K562 (cell line): Measurements from ENCODE around the gene CHAF1A. TPM values are rescaled to one million over a fixed set of nuclear protein-coding genes. Genes with fewer than 3 reads are reported as not detected.

Experiments
- CCNT2 ChIP-seq: IDR thresholded peaks from 2 replicates; pipeline ENCODE4 v1.6.1; 2011; ENCODE audit warnings: borderline replicate concordance, low read depth, mild to moderate bottlenecking, moderate library complexity, mixed read lengths, low read length; ENCODE audit not compliant: insufficient read length; ENCODE audit errors: extremely low read depth
- FOXM1 ChIP-seq, 2 experiments: fragments of 450-650 bp in 1 of 2; sonication (generic) in 1 of 2; formaldehyde crosslinking in 1 of 2; IDR thresholded peaks; 2 replicates each; pipeline versions ENCODE4 v1.6.1 to v1.9.0; 2017 to 2022; ENCODE audit warnings: low read depth in 2 of 2, mild to moderate bottlenecking in 2 of 2, missing genetic modification reagents in 1 of 2, moderate library complexity in 1 of 2
- MAZ ChIP-seq, 2 experiments: fragments of 450-650 bp in 1 of 2; sonication (generic) in 1 of 2; formaldehyde crosslinking; IDR thresholded peaks in 1 of 2; conservative IDR thresholded peaks in 1 of 2; 2 replicates each; pipeline versions ENCODE4 v1.4.0 to v1.5.0; 2020; ENCODE audit warnings: mild to moderate bottlenecking in 1 of 2, missing genetic modification reagents in 1 of 2
- MBD2 ChIP-seq: sonication (generic); IDR thresholded peaks from 2 replicates; pipeline ENCODE4 v1.6.1; 2016; ENCODE audit warnings: low read depth, borderline replicate concordance
- MLLT1 ChIP-seq, 2 experiments: fragments of 450-650 bp; IDR thresholded peaks; 2 replicates each; pipeline ENCODE4 v1.6.1; 2016
- MTA3 ChIP-seq: fragments of 450-650 bp; formaldehyde crosslinking; IDR thresholded peaks from 2 replicates; pipeline ENCODE4 v1.6.1; 2017; ENCODE audit warnings: mild to moderate bottlenecking, borderline replicate concordance
- NRF1 ChIP-seq, 2 experiments: fragments of 450-650 bp; IDR thresholded peaks in 1 of 2; conservative IDR thresholded peaks in 1 of 2; 2 replicates each; pipeline ENCODE4 v1.6.1; 2014; ENCODE audit warnings: mild to moderate bottlenecking in 2 of 2
- PHF21A ChIP-seq: fragments of 450-650 bp; IDR thresholded peaks from 2 replicates; pipeline ENCODE4 v1.6.1; 2017; ENCODE audit warnings: low read depth, borderline replicate concordance
- TEAD4 ChIP-seq, 2 experiments: sonication (generic) in 1 of 2; formaldehyde crosslinking in 1 of 2; IDR thresholded peaks; 2 replicates each; pipeline versions ENCODE4 v1.6.1 to v1.8.0; 2012 to 2022; ENCODE audit warnings: borderline replicate concordance in 1 of 2, inconsistent platforms in 1 of 2, low read length in 1 of 2, mild to moderate bottlenecking in 1 of 2, missing genetic modification reagents in 1 of 2
- THRA ChIP-seq: fragments of 450-650 bp; IDR thresholded peaks from 2 replicates; pipeline ENCODE4 v1.6.1; 2017; ENCODE audit warnings: mild to moderate bottlenecking, moderate library complexity
- USF2 ChIP-seq: sonication (generic); formaldehyde crosslinking; IDR thresholded peaks from 2 replicates; pipeline ENCODE4 v1.5.0; 2020; ENCODE audit warnings: missing genetic modification reagents
- ZFX ChIP-seq: sonication (generic); formaldehyde crosslinking; IDR thresholded peaks from 2 replicates; pipeline ENCODE4 v1.8.0; 2022; ENCODE audit warnings: mild to moderate bottlenecking, missing genetic modification reagents, moderate library complexity
- polyA plus RNA-seq, 8 experiments: library from polyadenylated mRNA; depleted of rRNA in 4 of 8; stranded (reverse) in 5 of 8; unstranded in 3 of 8; fragments of >200 nt; fragmentation: Nextera tagmentation in 2 of 8; fragmentation: Illumina TruSeq in 1 of 8; extraction: Ambion mirVana in 2 of 8; extraction: Trizol in 1 of 8; gene quantifications; 2 replicates each; pipeline versions ENCODE4 v1.2.1 to v1.2.3, GENCODE V29; 2011 to 2014; ENCODE audit warnings: inconsistent platforms in 1 of 8, missing spikeins in 1 of 8
- total RNA-seq, 7 experiments: library from RNA; depleted of rRNA in 6 of 7; stranded (reverse); fragments of >200 nt in 6 of 7; fragmentation: Illumina TruSeq in 2 of 7; extraction: Trizol in 2 of 7; gene quantifications; 2 replicates each; pipeline versions ENCODE4 v1.2.1 to v1.2.3, GENCODE V29; 2011 to 2021; ENCODE audit warnings: low replicate concordance in 1 of 7
- TF ChIP-seq, protein P1 (sequence below): fragments of 450-650 bp; IDR thresholded peaks from 2 replicates; pipeline ENCODE4 v1.6.1; 2018; ENCODE audit not compliant: partially characterized antibody

CHAF1A gene
- total and polyA plus RNA-seq, 9 of the 15 experiments (the other 6 are each of a cell fraction or from before 2014, with no cell fraction given): 1.6 to 86.9 (median 45.2) TPM

DNA sequence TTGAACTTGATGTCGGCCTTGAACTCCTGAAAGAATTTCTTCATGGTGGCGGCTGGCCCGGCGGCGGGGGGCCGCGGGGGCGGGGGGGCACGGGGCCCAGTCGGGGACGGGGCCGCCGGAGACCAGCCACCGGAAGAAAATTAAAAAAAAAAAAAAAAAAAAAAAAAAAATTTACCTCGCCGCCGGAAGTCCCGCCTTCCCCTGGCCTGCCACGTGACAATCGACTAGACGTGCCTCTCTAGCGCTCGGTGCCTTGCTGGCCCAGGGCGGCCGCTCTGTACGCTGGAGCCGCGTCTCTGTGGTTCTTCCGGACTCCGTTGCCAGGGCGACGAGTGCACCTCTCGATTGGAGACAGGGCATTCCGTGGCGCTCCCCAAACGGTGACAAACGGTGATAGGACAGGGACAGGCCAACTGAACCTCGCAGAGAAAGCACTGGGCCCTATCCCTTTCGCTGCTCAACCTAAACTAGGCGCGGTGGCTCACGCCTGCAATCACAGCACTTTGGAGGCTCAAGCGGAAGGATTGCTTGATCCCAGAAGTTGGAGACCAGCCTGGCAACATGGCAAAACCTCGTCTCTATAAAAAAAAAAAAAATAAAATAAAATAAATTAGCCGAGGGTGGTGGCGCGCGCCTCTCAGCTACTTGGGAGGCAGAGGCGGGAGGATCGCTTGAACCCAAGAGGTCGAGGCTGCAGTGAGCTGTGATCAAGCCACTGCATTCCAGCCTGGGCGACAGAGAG is 55.4 kb downstream of the CHAF1A start, which contains the start of gene UBXN6 (continued):
- TF ChIP-seq, protein P1, sequence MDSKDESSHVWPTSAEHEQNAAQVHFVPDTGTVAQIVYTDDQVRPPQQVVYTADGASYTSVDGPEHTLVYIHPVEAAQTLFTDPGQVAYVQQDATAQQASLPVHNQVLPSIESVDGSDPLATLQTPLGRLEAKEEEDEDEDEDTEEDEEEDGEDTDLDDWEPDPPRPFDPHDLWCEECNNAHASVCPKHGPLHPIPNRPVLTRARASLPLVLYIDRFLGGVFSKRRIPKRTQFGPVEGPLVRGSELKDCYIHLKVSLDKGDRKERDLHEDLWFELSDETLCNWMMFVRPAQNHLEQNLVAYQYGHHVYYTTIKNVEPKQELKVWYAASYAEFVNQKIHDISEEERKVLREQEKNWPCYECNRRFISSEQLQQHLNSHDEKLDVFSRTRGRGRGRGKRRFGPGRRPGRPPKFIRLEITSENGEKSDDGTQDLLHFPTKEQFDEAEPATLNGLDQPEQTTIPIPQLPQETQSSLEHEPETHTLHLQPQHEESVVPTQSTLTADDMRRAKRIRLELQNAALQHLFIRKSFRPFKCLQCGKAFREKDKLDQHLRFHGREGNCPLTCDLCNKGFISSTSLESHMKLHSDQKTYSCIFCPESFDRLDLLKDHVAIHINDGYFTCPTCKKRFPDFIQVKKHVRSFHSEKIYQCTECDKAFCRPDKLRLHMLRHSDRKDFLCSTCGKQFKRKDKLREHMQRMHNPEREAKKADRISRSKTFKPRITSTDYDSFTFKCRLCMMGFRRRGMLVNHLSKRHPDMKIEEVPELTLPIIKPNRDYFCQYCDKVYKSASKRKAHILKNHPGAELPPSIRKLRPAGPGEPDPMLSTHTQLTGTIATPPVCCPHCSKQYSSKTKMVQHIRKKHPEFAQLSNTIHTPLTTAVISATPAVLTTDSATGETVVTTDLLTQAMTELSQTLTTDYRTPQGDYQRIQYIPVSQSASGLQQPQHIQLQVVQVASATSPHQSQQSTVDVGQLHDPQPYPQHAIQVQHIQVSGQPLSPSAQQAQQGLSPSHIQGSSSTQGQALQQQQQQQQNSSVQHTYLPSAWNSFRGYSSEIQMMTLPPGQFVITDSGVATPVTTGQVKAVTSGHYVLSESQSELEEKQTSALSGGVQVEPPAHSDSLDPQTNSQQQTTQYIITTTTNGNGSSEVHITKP: peak; percentile 27
- peak in 1 of 2 experiments; percentile 59; a peak in 1 of 4 replicates for TF ChIP-seq MAZ (CRISPR knock-in tag; conservative IDR thresholded peaks at IDR 0.05 in 1 of 2, IDR thresholded peaks at IDR 0.05 in 1 of 2)
- TF ChIP-seq FOXM1 (IDR thresholded peaks at IDR 0.05; ENCODE audit: low read depth): 0 out of 2 replicates have a peak, but pooled peaks have one; percentile 9
- no peak for TF ChIP-seq FOXM1 (CRISPR knock-in tag; IDR thresholded peaks at IDR 0.05; ENCODE audit: low read depth)
- TF ChIP-seq TEAD4 (IDR thresholded peaks at IDR 0.05; ENCODE audit: low read length): 0 out of 2 replicates have a peak, but pooled peaks have one; percentile 20
- TF ChIP-seq TEAD4 (CRISPR knock-in tag; IDR thresholded peaks at IDR 0.05; ENCODE audit: borderline replicate concordance): no peak
- TF ChIP-seq THRA: no peak
- TF ChIP-seq MBD2: peak; percentile 74; the same call in 1 of the 2 replicates
- 0 out of 2 replicates have a peak, but pooled peaks have one; percentile 19 for TF ChIP-seq MTA3
- no peak; the same call in 1 of the 2 replicates for TF ChIP-seq ZFX (CRISPR knock-in tag)
- TF ChIP-seq USF2: peak; percentile 93
- TF ChIP-seq CCNT2: peak; percentile 19
- peak; percentile 21; the same call in 1 of the 2 replicates for TF ChIP-seq PHF21A
- peak in 1 of 2 experiments; percentile 70; a peak in 1 of 4 replicates for TF ChIP-seq MLLT1 (IDR thresholded peaks at IDR 0.05)
- 0 out of 4 replicates have a peak, but pooled peaks of 1 of the 2 experiments have one; percentile 25 for TF ChIP-seq NRF1 (conservative IDR thresholded peaks at IDR 0.05 in 1 of 2, IDR thresholded peaks at IDR 0.05 in 1 of 2)
